Liver (tissue), 9 donors: ENCODE results near the gene SURF1. TPM values are rescaled to one million over a fixed set of nuclear protein-coding genes. Genes with fewer than 3 reads are reported as not detected.

Source experiments
- DNase-seq: peaks from one replicate; pipeline ENCODE4 v3.0.0-alpha.2; 2017; ENCODE audit warnings: low spot score
- H3K27ac ChIP-seq, 2 donors: one replicate each; pipeline ENCODE4 v1.7.0; 2013; ENCODE audit warnings: inconsistent platforms in 2 of 2, low read length in 2 of 2, control low read depth in 1 of 2, low read depth in 1 of 2, mild to moderate bottlenecking in 1 of 2
- H3K27me3 ChIP-seq, 4 donors: one replicate each; pipeline versions ENCODE4 v1.6.1 to v1.7.0; 2013; ENCODE audit warnings: low read length in 3 of 4, inconsistent platforms in 1 of 4, mild to moderate bottlenecking in 1 of 4, moderate library complexity in 1 of 4; ENCODE audit not compliant: control insufficient read depth in 4 of 4, insufficient read depth in 4 of 4
- H3K36me3 ChIP-seq, 4 donors: one replicate each; pipeline versions ENCODE4 v1.6.1 to v1.7.0; 2013; ENCODE audit warnings: low read length in 3 of 4, mild to moderate bottlenecking in 3 of 4, low read depth in 1 of 4, moderate library complexity in 1 of 4; ENCODE audit not compliant: control insufficient read depth in 4 of 4, insufficient read depth in 3 of 4
- H3K4me1 ChIP-seq, 4 donors: one replicate each; pipeline versions ENCODE4 v1.6.1 to v1.7.0; 2013; ENCODE audit warnings: low read length in 3 of 4, mild to moderate bottlenecking in 3 of 4, moderate library complexity in 1 of 4; ENCODE audit not compliant: control insufficient read depth in 4 of 4, insufficient read depth in 4 of 4
- H3K4me3 ChIP-seq, 3 donors: one replicate each; pipeline versions ENCODE4 v1.6.1 to v1.7.0; 2013; ENCODE audit warnings: low read length in 3 of 3, control low read depth in 1 of 3, low read depth in 1 of 3, mild to moderate bottlenecking in 1 of 3
- H3K9ac ChIP-seq, 2 donors: one replicate each; pipeline ENCODE4 v1.7.0; 2013; ENCODE audit warnings: low read length in 2 of 2, mild to moderate bottlenecking in 2 of 2, moderate library complexity in 2 of 2, control low read depth in 1 of 2, low read depth in 1 of 2
- H3K9me3 ChIP-seq, 4 donors: one replicate each; pipeline versions ENCODE4 v1.6.1 to v1.7.0; 2013; ENCODE audit warnings: low read length in 3 of 4; ENCODE audit not compliant: control insufficient read depth in 4 of 4
- EGR1 ChIP-seq, 2 donors: IDR thresholded peaks; 2 replicates each; pipeline ENCODE4 v1.6.1; 2016 to 2018; ENCODE audit warnings: antibody characterized with exemption in 2 of 2, low read depth in 2 of 2
- HNF4A ChIP-seq, 2 donors: conservative IDR thresholded peaks; 2 replicates each; pipeline ENCODE4 v1.6.1; 2016; ENCODE audit warnings: antibody characterized with exemption in 2 of 2, mild to moderate bottlenecking in 2 of 2
- JUND ChIP-seq, 2 donors: IDR thresholded peaks; 2 replicates each; pipeline ENCODE4 v1.6.1; 2016; ENCODE audit warnings: antibody characterized with exemption in 2 of 2
- NR2F2 ChIP-seq: IDR thresholded peaks from 2 replicates; pipeline ENCODE4 v1.6.1; 2016; ENCODE audit warnings: antibody characterized with exemption
- RAD21 ChIP-seq, 2 donors: IDR thresholded peaks; 2 replicates each; pipeline ENCODE4 v1.6.1; 2016; ENCODE audit warnings: antibody characterized with exemption in 2 of 2, mild to moderate bottlenecking in 2 of 2
- REST ChIP-seq: IDR thresholded peaks from 2 replicates; pipeline ENCODE4 v1.6.1; 2016; ENCODE audit warnings: antibody characterized with exemption, mild to moderate bottlenecking
- SP1 ChIP-seq: IDR thresholded peaks from 2 replicates; pipeline ENCODE4 v1.6.1; 2018; ENCODE audit warnings: antibody characterized with exemption, mild to moderate bottlenecking
- WGBS: extraction: QIAGEN DNeasy Blood & Tissue Kit; methylation state at CpG from one replicate; pipeline ENCODE4 v1.1.7; 2013; 5-methylcytosine and 5-hydroxymethylcytosine counted together
- polyA plus RNA-seq, 2 donors: library from polyadenylated mRNA; stranded (reverse) in 1 of 2; unstranded in 1 of 2; fragments of 200-250 nt in 1 of 2; fragments of >200 nt in 1 of 2; fragmentation: Nextera tagmentation in 1 of 2; extraction: Ambion mirVana in 1 of 2; gene quantifications; one replicate each; pipeline versions ENCODE4 v1.2.1 to v1.2.3, GENCODE V29; 2013 to 2015
- total RNA-seq, 2 donors: library from RNA; depleted of rRNA; stranded (reverse); fragments of >200 nt; gene quantifications; one replicate each; pipeline ENCODE4 v1.2.3, GENCODE V29; 2014
- TF ChIP-seq, protein P1 (sequence below): fragments of 150-350 bp; IDR thresholded peaks from 2 replicates; pipeline ENCODE4 v1.5.1; 2017; ENCODE audit warnings: improper control_type of control experiment, low read depth, low read length; ENCODE audit not compliant: missing input control
- donor health status: healthy.
- donor health status: healthy.
- donor health status: healthy.
- donor health status: healthy.
- donor health status: healthy.

Gene SURF1
- total and polyA plus RNA-seq, 4 donors, result 20.7 to 106 (median 50.5) TPM

DNA sequence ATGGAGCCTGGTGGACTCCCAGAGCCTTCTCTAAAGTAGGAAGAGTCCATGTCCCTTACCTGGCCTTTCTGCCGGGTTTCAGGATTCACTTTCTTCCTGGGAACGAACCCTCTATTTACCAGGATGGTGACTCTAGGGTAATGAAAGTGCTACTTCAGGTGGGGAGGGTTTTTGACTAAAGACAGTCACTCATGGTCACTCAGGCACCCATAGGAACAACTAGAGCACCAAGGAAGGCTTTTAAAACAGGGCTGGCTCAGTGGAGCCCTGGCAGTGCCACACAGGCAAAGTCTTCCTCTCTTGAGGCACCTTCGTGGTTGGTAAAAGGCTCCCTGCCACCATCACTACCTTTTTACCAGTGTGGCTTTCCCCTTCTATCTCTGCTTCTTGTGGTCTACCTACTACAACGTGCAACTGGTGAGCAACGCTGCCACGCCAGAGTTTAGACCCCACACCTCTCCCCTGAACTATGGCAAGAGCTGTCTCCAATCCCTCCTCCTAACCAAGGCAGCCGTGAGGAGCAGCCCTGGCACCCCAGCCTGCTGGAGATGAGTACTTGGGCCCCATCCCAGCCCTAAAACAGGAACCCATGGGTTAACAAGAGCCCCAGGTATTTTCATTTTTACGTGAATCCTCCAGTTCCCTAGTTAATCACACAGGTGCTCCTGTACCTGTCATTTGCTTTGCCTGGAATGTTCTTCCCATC is 3.5 kb downstream of the SURF1 start:
- no peak for TF ChIP-seq HNF4A (conservative IDR thresholded peaks at IDR 0.05)
- TF ChIP-seq, protein P1, sequence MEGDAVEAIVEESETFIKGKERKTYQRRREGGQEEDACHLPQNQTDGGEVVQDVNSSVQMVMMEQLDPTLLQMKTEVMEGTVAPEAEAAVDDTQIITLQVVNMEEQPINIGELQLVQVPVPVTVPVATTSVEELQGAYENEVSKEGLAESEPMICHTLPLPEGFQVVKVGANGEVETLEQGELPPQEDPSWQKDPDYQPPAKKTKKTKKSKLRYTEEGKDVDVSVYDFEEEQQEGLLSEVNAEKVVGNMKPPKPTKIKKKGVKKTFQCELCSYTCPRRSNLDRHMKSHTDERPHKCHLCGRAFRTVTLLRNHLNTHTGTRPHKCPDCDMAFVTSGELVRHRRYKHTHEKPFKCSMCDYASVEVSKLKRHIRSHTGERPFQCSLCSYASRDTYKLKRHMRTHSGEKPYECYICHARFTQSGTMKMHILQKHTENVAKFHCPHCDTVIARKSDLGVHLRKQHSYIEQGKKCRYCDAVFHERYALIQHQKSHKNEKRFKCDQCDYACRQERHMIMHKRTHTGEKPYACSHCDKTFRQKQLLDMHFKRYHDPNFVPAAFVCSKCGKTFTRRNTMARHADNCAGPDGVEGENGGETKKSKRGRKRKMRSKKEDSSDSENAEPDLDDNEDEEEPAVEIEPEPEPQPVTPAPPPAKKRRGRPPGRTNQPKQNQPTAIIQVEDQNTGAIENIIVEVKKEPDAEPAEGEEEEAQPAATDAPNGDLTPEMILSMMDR, result no peak
- TF ChIP-seq EGR1 (IDR thresholded peaks at IDR 0.05; ENCODE audit: low read depth in 2 of 2), result no peak
- TF ChIP-seq SP1, result no peak
- no peak for TF ChIP-seq NR2F2
- no peak for TF ChIP-seq REST
- no peaks in the 10 kb centered on the region for H3K9me3 ChIP-seq
- DNase-seq, result no peak
- peaks cover 6 to 41% (median 24%) of the 10 kb centered on the region in 4 donors for H3K36me3 ChIP-seq
- H3K27ac ChIP-seq, result no peak overlapping the region
- H3K4me1 ChIP-seq, result peaks cover 9 to 40% (median 33%) of the 10 kb centered on the region in 4 donors
- no peak overlapping the region for H3K9ac ChIP-seq
- H3K4me3 ChIP-seq, result no peak overlapping the region
- WGBS, result 86% methylated on average over 8 of the region's 8 CpGs
- H3K27me3 ChIP-seq, result no peaks in the 10 kb centered on the region

- TF ChIP-seq, protein P1, result peak; percentile 38
- peak in 1 of 2 donors; percentile 37 for TF ChIP-seq RAD21 (IDR thresholded peaks at IDR 0.05)
- TF ChIP-seq JUND (IDR thresholded peaks at IDR 0.05), result no peak
- no peak overlapping the region for H3K27ac ChIP-seq
- H3K4me3 ChIP-seq, result no peak overlapping the region
- no peaks in the 10 kb centered on the region for H3K27me3 ChIP-seq
- no peak overlapping the region for H3K9ac ChIP-seq
- H3K4me1 ChIP-seq, result peaks cover 8 to 36% (median 26%) of the 10 kb centered on the region in 4 donors
- H3K9me3 ChIP-seq, result no peaks in the 10 kb centered on the region
- 84% methylated on average over 14 of the region's 14 CpGs for WGBS
- H3K36me3 ChIP-seq, result peaks cover 6 to 41% (median 24%) of the 10 kb centered on the region in 4 donors
- no peak for DNase-seq
These were observed 4.2 kb downstream of the SURF1 start for GRCh38 chr9:133351908-133352634.
